ENCODE data around the gene UGT2B10. TPM values are rescaled to one million over a fixed set of nuclear protein-coding genes. Genes with fewer than 3 reads are reported as not detected.

The UGT2B10 gene
- total RNA-seq, 1 donor from 2014 or later = not detected

DNA sequence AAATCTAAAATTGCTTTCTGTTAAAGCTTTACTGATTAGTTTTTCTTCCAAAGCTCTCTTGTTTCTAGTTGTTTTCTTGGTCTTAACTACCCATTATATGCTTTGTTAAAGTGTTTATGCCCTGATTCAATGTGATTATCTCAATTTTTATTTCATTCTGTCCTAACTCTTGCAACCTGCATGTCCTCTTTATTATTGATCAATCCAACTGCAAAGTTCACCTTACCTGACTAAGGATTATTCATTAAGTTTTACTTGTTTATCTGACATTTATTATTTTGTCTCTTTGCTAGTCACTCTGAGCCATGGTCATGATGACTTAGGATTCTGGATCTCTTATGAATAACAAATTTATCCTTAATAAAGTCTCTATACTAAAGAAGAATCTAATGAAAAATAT lies 15.8 kb downstream of the UGT2B10 start:
- H3K36me3 Mint-ChIP-seq (ENCODE audit: insufficient read depth) = peaks cover 3% of the 10 kb centered on the region
- no peaks in the 10 kb centered on the region for H3K27me3 Mint-ChIP-seq
- H3K27ac Mint-ChIP-seq = no peak overlapping the region
- no peak for DNase-seq (ENCODE audit: low spot score, unreplicated experiment)
- peaks cover 12% of the 10 kb centered on the region for H3K9me3 Mint-ChIP-seq (ENCODE audit: low read depth)
- H3K4me3 Mint-ChIP-seq (ENCODE audit: low read depth) = no peak overlapping the region
- TF ChIP-seq, protein P1, sequence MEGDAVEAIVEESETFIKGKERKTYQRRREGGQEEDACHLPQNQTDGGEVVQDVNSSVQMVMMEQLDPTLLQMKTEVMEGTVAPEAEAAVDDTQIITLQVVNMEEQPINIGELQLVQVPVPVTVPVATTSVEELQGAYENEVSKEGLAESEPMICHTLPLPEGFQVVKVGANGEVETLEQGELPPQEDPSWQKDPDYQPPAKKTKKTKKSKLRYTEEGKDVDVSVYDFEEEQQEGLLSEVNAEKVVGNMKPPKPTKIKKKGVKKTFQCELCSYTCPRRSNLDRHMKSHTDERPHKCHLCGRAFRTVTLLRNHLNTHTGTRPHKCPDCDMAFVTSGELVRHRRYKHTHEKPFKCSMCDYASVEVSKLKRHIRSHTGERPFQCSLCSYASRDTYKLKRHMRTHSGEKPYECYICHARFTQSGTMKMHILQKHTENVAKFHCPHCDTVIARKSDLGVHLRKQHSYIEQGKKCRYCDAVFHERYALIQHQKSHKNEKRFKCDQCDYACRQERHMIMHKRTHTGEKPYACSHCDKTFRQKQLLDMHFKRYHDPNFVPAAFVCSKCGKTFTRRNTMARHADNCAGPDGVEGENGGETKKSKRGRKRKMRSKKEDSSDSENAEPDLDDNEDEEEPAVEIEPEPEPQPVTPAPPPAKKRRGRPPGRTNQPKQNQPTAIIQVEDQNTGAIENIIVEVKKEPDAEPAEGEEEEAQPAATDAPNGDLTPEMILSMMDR (IDR thresholded peaks at IDR 0.05; ENCODE audit: unreplicated experiment) = no peak
- no peaks in the 10 kb centered on the region for H3K4me1 Mint-ChIP-seq (ENCODE audit: low read depth)

DNA sequence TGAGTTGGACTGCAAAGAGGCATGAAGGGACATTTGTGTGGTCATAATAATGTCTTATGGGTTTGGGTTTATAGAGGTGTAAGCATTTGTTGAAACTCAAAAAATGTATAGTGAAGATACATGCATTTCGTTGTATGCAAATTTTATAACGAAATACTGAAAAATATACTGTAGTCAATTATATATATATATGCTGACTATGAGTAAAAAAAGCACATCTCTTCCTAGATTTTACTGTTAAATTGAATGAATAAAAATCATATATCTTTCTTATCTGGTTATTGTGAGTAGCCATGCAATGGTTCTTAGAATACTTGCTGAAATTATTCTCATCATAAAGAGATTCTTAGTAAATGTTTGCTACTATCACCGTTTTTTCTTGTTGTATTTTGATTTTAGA lies 34.5 kb downstream of the UGT2B10 start:
- Mint-ChIP-seq H3K27me3 (no peaks in the 10 kb centered on the region), H3K27ac (no peak overlapping the region), H3K4me3 (ENCODE audit: low read depth) (no peak overlapping the region), H3K9me3 (ENCODE audit: low read depth) (peaks cover 36% of the 10 kb centered on the region), H3K4me1 (ENCODE audit: low read depth) (no peaks in the 10 kb centered on the region), H3K36me3 (ENCODE audit: insufficient read depth) (peaks cover 18% of the 10 kb centered on the region)
- DNase-seq (ENCODE audit: low spot score, unreplicated experiment) = no peak
- TF ChIP-seq, protein P1 (IDR thresholded peaks at IDR 0.05; ENCODE audit: unreplicated experiment) = no peak

DNA sequence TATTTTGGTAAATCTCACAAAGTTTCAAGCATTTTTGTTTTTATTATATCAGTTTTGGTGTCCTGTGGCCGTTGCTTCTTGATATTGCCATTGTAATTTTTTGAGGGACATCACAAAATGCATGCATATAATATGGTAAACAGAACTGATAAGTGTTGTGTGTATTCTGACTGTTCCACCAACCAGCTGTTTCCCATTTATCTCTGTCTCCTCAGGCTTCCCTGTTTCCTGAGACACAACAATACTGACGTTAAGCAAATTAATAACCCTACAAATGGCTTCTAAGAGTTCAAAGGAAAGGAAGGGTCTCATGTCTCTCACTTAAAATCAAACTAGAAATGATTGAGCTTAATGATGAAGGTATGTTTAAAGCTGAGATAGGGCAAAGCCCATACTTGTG lies 40.0 kb downstream of the UGT2B10 start:
- Mint-ChIP-seq H3K27me3 (no peaks in the 10 kb centered on the region), H3K9me3 (ENCODE audit: low read depth) (peaks cover 35% of the 10 kb centered on the region), H3K36me3 (ENCODE audit: insufficient read depth) (peaks cover 19% of the 10 kb centered on the region), H3K4me3 (ENCODE audit: low read depth) (no peak overlapping the region), H3K27ac (no peak overlapping the region), H3K4me1 (ENCODE audit: low read depth) (no peaks in the 10 kb centered on the region)
- no peak for DNase-seq (ENCODE audit: low spot score, unreplicated experiment)
- TF ChIP-seq, protein P1 (IDR thresholded peaks at IDR 0.05; ENCODE audit: unreplicated experiment) = no peak

DNA sequence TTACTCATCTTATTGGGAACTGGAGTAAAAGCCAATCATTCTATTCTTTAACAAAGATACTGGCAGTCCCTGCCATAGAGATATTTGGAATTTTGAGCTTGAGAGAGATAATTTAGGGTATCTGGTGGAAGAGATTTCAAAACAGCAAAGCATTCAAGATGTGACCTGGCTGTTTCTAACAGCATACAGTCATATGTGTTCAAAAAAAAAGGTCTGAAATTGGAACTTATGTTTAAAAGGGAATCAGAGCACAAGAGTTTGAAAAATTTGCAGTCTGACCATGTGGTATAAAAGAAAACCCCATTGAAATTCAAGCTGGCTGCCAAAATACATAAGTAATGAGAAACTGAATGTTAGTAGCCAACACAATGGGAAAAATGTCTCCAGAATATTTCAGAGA lies 42.2 kb downstream of the UGT2B10 start:
- Mint-ChIP-seq H3K9me3 (ENCODE audit: low read depth) (peaks cover 41% of the 10 kb centered on the region), H3K36me3 (ENCODE audit: insufficient read depth) (peaks cover 21% of the 10 kb centered on the region), H3K27me3 (no peaks in the 10 kb centered on the region), H3K4me3 (ENCODE audit: low read depth) (no peak overlapping the region), H3K27ac (no peak overlapping the region), H3K4me1 (ENCODE audit: low read depth) (no peaks in the 10 kb centered on the region)
- TF ChIP-seq, protein P1 (IDR thresholded peaks at IDR 0.05; ENCODE audit: unreplicated experiment) = no peak
- no peak for DNase-seq (ENCODE audit: low spot score, unreplicated experiment)

DNA sequence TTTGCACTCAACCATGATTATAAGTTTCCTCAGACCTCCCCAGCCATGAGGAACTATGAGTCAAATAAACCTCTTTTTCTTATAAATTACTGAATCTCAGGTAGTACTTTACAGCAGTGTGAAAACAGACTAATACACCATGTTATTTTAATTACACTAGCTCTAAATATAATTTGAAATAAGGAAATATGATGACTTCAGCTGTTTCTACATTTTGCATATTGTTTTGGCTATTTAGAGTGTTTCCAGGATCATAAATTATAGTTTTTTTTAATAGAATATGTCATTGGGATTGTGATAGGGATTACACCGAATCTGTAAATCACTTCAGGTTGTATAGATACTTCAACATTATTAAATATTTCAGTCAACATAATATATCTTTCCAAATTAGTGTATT lies 43.9 kb downstream of the UGT2B10 start:
- H3K4me3 Mint-ChIP-seq (ENCODE audit: low read depth) = no peak overlapping the region
- H3K27ac Mint-ChIP-seq = no peak overlapping the region
- peaks cover 15% of the 10 kb centered on the region for H3K36me3 Mint-ChIP-seq (ENCODE audit: insufficient read depth)
- H3K9me3 Mint-ChIP-seq (ENCODE audit: low read depth) = peaks cover 36% of the 10 kb centered on the region
- no peak for DNase-seq (ENCODE audit: low spot score, unreplicated experiment)
- TF ChIP-seq, protein P1 (IDR thresholded peaks at IDR 0.05; ENCODE audit: unreplicated experiment) = no peak
- no peaks in the 10 kb centered on the region for H3K27me3 Mint-ChIP-seq
- peaks cover 9% of the 10 kb centered on the region for H3K4me1 Mint-ChIP-seq (ENCODE audit: low read depth)
